Breast epithelium (tissue), 3 donors: ENCODE data around the gene TUBB4B.

Experiments used
- POLR2A ChIP-seq: fragments of 450-650 bp; IDR thresholded peaks from one replicate; pipeline ENCODE4 v1.6.1; 2016; ENCODE audit warnings: antibody characterized with exemption, mild to moderate bottlenecking, moderate library complexity
- TF ChIP-seq, protein P1 (sequence below), 3 donors: fragments of 450-650 bp; IDR thresholded peaks; one replicate each; pipeline ENCODE4 v1.5.1; 2016 to 2017; ENCODE audit warnings: antibody characterized with exemption in 3 of 3, mild to moderate bottlenecking in 3 of 3, moderate library complexity in 3 of 3

DNA sequence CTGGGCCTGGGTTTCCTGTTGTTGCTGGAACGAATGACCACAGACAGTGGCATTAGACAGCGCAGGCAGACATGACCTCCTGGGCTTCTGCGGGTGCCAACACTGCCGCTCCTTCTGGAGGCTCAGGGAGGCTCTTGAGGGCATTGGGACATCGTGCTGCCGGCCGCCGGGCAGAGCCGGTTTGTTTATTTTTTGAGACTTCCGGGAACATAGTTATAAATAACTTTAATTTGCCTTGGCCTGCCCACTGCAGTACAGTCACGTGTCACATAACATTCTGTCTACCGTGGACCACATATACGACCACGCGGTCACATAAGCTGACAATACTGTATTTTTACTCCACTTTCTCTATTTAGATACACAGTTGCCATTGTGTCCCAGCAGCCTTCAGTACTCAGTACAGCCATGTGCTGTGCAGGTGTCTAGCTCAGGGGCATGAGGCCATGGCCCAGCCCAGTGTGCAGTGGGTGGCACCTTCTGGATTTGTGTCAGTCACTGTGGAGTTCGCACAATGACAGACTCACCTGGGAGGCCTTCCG, 28.2 kb downstream of the TUBB4B start:
- TF ChIP-seq, protein P1, sequence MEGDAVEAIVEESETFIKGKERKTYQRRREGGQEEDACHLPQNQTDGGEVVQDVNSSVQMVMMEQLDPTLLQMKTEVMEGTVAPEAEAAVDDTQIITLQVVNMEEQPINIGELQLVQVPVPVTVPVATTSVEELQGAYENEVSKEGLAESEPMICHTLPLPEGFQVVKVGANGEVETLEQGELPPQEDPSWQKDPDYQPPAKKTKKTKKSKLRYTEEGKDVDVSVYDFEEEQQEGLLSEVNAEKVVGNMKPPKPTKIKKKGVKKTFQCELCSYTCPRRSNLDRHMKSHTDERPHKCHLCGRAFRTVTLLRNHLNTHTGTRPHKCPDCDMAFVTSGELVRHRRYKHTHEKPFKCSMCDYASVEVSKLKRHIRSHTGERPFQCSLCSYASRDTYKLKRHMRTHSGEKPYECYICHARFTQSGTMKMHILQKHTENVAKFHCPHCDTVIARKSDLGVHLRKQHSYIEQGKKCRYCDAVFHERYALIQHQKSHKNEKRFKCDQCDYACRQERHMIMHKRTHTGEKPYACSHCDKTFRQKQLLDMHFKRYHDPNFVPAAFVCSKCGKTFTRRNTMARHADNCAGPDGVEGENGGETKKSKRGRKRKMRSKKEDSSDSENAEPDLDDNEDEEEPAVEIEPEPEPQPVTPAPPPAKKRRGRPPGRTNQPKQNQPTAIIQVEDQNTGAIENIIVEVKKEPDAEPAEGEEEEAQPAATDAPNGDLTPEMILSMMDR (IDR thresholded peaks at IDR 0.05), result no peak
- no peak for TF ChIP-seq POLR2A
